ENCODE measurements around the gene CACNA1F. TPM values are rescaled to one million over a fixed set of nuclear protein-coding genes. Genes with fewer than 3 reads are reported as not detected.

CACNA1F gene
- total and polyA plus RNA-seq, 9 of the 15 experiments (the other 6 are each of a cell fraction or from before 2014, with no cell fraction given), result under 0.01 to 0.41 (median 0.03) TPM; not detected in 3

- ATAC-seq (peak; percentile 69), FAIRE-seq (peak; percentile 93), DNase-seq (ENCODE audit: extremely low read depth in 1 of 4, low spot score in 3 of 4) (peak in 2 of 4 experiments; percentile 78 to 79)
- no CpG with 5 or more reads among the region's 2 CpGs for WGBS (ENCODE audit: insufficient coverage, low coverage, missing lambda C conversion rate)
- Histone ChIP-seq H2AFZ (ENCODE audit: low read depth, low read length) (no peak overlapping the region), H3K4me2 (ENCODE audit: insufficient read depth, low read length) (peak overlapping the region; percentile 55; the same call in 1 of the 2 replicates), H3K4me1 (replicated peaks in 1 of 2; ENCODE audit: control insufficient read depth in 2 of 2, insufficient read depth in 2 of 2, low read length in 2 of 2) (peaks cover 32 to 51% of the 10 kb centered on the region in 2 experiments; a peak in 4 of 5 replicates), H3K9me1 (ENCODE audit: control insufficient read depth, insufficient read depth, low read length) (no peaks in the 10 kb centered on the region), H3K9ac (ENCODE audit: insufficient read depth in 1 of 2, low read depth in 2 of 2, low read length in 2 of 2) (peak overlapping the region in 1 of 2 experiments; percentile 35; a peak in 1 of 4 replicates), H3K4me3 (no peak overlapping the region), H3K27me3 (ENCODE audit: control insufficient read depth in 2 of 2, insufficient read depth in 2 of 2, low read length in 2 of 2) (no peaks in the 10 kb centered on the region), H3K9me3 (replicated peaks; ENCODE audit: control insufficient read depth, insufficient read depth, low read depth, low read length) (no peaks in the 10 kb centered on the region), H3K36me3 (ENCODE audit: control insufficient read depth, insufficient read depth, low read length) (peaks cover 53% of the 10 kb centered on the region; the same call in 2 of the 3 replicates), H3K27ac (ENCODE audit: extremely low read depth, low read depth, low read length) (peak overlapping the region; percentile 45; the same call in 1 of the 3 replicates), H3K79me2 (ENCODE audit: control insufficient read depth, insufficient read depth, low read length) (no peaks in the 10 kb centered on the region; the same call in 2 of the 3 replicates), H4K20me1 (replicated peaks; ENCODE audit: control insufficient read depth, insufficient read depth, low read length) (no peaks in the 10 kb centered on the region)
- ChIA-PET CTCF (ENCODE audit: low intra/inter-chr PET ratio) (no interaction called here), POLR2A (no interaction called here)
- in situ Hi-C loops (cut with MboI), result no loop called here
- intact Hi-C loops (cut with micrococcal nuclease), result no loop called here
- no TSS peak for BruUV-seq (replicated peaks)
- TF ChIP-seq ELF4 (CRISPR knock-in tag; IDR thresholded peaks at IDR 0.05), result peak; percentile 94
- peak; percentile 73 for TF ChIP-seq ZBTB40 (IDR thresholded peaks at IDR 0.05)
- no peak for TF ChIP-seq ZBTB40 (CRISPR knock-in tag; IDR thresholded peaks at IDR 0.05)
- TF ChIP-seq KDM2B (CRISPR knock-in tag; IDR thresholded peaks at IDR 0.05), result no peak
- peak; percentile 97 for TF ChIP-seq NCOA4 (IDR thresholded peaks at IDR 0.05; ENCODE audit: partially characterized antibody)
- TF ChIP-seq, protein P1, sequence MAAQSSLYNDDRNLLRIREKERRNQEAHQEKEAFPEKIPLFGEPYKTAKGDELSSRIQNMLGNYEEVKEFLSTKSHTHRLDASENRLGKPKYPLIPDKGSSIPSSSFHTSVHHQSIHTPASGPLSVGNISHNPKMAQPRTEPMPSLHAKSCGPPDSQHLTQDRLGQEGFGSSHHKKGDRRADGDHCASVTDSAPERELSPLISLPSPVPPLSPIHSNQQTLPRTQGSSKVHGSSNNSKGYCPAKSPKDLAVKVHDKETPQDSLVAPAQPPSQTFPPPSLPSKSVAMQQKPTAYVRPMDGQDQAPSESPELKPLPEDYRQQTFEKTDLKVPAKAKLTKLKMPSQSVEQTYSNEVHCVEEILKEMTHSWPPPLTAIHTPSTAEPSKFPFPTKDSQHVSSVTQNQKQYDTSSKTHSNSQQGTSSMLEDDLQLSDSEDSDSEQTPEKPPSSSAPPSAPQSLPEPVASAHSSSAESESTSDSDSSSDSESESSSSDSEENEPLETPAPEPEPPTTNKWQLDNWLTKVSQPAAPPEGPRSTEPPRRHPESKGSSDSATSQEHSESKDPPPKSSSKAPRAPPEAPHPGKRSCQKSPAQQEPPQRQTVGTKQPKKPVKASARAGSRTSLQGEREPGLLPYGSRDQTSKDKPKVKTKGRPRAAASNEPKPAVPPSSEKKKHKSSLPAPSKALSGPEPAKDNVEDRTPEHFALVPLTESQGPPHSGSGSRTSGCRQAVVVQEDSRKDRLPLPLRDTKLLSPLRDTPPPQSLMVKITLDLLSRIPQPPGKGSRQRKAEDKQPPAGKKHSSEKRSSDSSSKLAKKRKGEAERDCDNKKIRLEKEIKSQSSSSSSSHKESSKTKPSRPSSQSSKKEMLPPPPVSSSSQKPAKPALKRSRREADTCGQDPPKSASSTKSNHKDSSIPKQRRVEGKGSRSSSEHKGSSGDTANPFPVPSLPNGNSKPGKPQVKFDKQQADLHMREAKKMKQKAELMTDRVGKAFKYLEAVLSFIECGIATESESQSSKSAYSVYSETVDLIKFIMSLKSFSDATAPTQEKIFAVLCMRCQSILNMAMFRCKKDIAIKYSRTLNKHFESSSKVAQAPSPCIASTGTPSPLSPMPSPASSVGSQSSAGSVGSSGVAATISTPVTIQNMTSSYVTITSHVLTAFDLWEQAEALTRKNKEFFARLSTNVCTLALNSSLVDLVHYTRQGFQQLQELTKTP (IDR thresholded peaks at IDR 0.05; ENCODE audit: low read depth in 1 of 2, partially characterized antibody in 2 of 2), result peak in 1 of 2 experiments; percentile 79
- TF ChIP-seq ZNF764 (CRISPR knock-in tag; IDR thresholded peaks at IDR 0.05; ENCODE audit: low read depth), result no peak
- TF ChIP-seq BRCA1 (IDR thresholded peaks at IDR 0.05), result no peak
- no peak for TF ChIP-seq BRCA1 (CRISPR knock-in tag; IDR thresholded peaks at IDR 0.05)
Measured at GRCh38 chrX:49244207-49244606, 11.1 kb upstream of the CACNA1F start.
